ENCODE results near the gene AFG1L. TPM values are rescaled to one million over a fixed set of nuclear protein-coding genes. Genes with fewer than 3 reads are reported as not detected.
"Not testable (repeated sequence)": the region's sequence is repeated elsewhere in the genome, so short reads cannot be mapped to it uniquely, and the experiment has no call there.

AFG1L gene
- total RNA-seq, 1 donor, result 6.0 TPM

DNA sequence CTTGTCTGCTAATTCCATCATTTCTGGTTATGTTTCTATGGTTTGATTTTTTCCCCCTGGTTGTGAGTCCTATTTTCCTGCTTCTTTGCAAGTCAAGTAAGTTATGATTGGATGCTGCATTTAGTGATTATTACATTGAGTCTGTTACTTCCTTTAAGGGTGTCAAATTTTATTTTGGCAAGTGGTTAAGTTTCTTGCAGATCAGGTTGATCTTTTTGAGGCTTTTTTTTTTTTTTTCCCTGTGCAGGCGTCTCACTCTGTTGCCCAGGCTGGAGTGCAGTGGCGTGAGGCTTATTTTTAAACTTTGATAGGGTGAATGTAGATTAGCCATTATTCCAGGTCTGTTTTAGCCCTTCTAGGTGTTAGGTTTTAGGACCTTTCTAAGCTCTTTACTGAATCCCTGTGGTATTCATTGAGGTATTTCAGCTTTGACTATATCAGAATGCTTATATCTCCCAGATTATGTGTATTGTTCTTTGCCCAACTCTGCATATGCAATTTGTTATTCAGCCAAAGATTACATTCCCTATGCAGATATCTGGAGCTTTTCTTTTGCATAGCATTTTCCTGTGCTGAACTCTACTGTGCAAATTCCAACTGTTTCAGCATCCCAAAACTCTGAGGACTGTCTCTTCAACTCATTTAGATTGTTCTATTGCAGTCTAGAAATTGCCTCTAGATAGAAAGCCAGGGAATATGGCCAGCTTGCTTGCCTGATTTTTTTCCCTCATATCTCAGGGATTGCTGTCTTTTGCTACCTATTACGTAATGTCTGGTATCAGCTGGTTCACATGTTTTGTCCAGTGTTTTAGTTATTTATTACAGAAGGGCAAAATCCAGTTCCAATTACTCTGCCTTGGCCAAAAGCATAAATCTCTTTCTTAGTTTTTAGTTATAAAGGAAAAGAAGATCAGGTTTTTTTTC lies 113.3 kb downstream of the AFG1L start:
- DNase-seq (ENCODE audit: low read depth), result peak; percentile 92
- H3K4me3 ChIP-seq (ENCODE audit: low read depth, low read length), result no peak overlapping the region
- no peak for TF ChIP-seq CTCF (IDR thresholded peaks at IDR 0.05; ENCODE audit: insufficient read depth, low read length)

DNA sequence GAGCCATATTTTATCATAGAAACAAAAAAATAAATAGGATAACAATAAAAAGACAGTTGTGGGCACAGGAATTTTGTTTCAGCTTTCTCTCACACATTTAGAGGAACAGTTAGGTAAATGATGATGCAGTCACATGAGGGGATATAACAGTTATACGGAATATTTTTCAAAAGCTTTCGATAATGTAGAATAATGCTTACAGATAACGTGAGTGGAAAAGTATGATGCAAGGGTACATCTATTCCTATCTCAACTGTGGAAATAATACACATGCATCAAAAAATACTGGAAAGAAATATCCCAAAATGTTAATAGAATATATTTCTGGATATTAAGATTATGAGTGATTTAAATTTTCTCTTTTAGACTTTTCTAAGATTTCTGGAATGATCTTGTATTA lies 114.0 kb downstream of the AFG1L start:
- H3K4me3 ChIP-seq (ENCODE audit: low read depth, low read length), result no peak overlapping the region
- TF ChIP-seq CTCF (IDR thresholded peaks at IDR 0.05; ENCODE audit: insufficient read depth, low read length), result no peak
- DNase-seq (ENCODE audit: low read depth), result no peak

DNA sequence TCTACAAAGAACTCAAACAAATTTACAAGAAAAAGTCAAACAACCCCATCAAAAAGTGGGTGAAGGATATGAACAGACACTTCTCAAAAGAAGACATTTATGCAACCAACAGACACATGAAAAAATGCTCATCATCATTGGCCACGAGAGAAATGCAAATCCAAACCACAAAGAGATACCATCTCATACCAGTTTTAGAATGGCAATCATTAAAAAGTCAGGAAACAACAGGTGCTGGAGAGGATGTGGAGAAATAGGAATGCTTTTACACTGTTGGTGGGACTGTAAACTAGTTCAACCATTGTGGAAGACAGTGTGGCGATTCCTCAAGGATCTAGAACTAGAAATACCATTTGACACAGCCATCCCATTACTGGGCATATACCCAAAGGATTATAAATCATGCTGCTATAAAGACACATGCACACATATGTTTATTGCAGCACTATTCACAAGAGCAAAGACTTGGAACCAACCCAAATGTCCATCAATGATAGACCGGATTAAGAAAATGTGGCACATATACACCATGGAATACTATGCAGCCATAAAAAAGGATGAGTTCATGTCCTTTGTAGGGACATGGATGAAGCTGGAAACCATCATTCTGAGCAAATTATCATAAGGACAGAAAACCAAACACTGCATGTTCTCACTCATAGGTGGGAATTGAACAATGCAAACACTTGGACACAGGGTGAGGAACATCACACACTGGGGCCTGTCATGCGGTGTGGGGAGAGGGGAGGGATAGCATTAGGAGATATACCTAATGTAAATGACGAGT lies 121.4 kb downstream of the AFG1L start:
- not testable (repeated sequence) for H3K4me3 ChIP-seq (ENCODE audit: low read depth, low read length); DNase-seq (ENCODE audit: low read depth)

DNA sequence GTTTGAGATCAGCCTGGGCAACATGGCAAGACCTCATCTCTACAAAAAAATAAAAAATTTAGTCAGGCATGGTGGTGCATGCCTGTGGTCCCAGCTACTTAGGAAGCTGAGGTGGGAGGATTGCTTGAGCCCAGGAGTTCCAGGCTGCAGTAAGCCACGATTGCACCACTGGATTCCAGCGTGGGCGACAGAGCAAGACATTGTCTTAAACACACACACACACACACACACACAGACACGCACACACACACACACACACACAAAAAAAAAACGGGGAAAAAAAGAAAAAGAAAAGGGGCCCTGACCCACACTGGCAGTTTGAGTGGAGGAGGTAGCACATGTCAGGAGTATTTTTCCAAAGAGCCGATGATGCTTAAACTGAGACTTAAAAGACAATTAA lies 122.2 kb downstream of the AFG1L start:
- no peak for DNase-seq (ENCODE audit: low read depth)
- no peak for TF ChIP-seq CTCF (IDR thresholded peaks at IDR 0.05; ENCODE audit: insufficient read depth, low read length)
- H3K4me3 ChIP-seq (ENCODE audit: low read depth, low read length), result no peak overlapping the region

GRCh38 chr6:108419474-108419873 lies 124.6 kb downstream of the AFG1L start:
- no peak overlapping the region for H3K4me3 ChIP-seq (ENCODE audit: low read depth, low read length)
- no peak for TF ChIP-seq CTCF (IDR thresholded peaks at IDR 0.05; ENCODE audit: insufficient read depth, low read length)
- DNase-seq (ENCODE audit: low read depth), result no peak

GRCh38 chr6:108419934-108420609 lies 125.2 kb downstream of the AFG1L start:
- no peak for DNase-seq (ENCODE audit: low read depth)
- no peak for TF ChIP-seq CTCF (IDR thresholded peaks at IDR 0.05; ENCODE audit: insufficient read depth, low read length)
- no peak overlapping the region for H3K4me3 ChIP-seq (ENCODE audit: low read depth, low read length)

GRCh38 chr6:108421366-108421765 lies 126.5 kb downstream of the AFG1L start:
- no peak overlapping the region for H3K4me3 ChIP-seq (ENCODE audit: low read depth, low read length)
- TF ChIP-seq CTCF (IDR thresholded peaks at IDR 0.05; ENCODE audit: insufficient read depth, low read length), result no peak
- no peak for DNase-seq (ENCODE audit: low read depth)

Data from fibroblast of the aortic adventitia (primary cell).